Occipital lobe (tissue), 2 donors: ENCODE measurements around the gene HOXB4. TPM values are rescaled to one million over a fixed set of nuclear protein-coding genes. Genes with fewer than 3 reads are reported as not detected.

Source experiments
- DNase-seq: peaks from one replicate; lab custom pipeline; 2025; lab: John Stamatoyannopoulos, UW
- total RNA-seq: library from RNA; depleted of rRNA; stranded (reverse); fragments of >200 nt; gene quantifications from one replicate; pipeline ENCODE4 v1.2.3, GENCODE V29; 2014

HOXB4 gene
- total RNA-seq, 1 donor from 2014 or later = not detected

DNA sequence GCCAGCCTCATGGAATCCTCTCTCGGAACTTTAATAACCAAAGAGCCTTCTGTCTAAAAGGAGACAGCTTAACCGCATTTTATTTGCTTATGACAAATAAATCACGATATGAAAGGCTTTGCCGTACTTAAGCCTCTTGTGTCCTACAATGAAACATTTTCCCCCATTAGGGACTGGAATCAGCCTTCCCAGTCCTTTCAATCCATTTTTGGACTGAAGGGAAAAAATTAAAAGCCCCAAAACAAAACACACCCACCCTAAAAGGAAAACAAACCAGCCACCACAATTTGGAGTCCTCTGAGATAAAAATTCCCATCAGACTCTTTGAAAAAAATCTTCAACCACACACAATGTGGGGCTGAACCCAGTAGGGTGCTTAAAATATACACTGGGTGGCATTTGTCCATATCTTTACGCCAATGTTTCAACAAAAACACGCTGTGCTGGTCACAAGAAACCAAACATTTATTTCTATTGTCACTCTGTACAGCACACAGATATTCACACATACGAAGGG is 3.0 kb downstream of the HOXB4 start:
- DNase-seq = no peak

DNA sequence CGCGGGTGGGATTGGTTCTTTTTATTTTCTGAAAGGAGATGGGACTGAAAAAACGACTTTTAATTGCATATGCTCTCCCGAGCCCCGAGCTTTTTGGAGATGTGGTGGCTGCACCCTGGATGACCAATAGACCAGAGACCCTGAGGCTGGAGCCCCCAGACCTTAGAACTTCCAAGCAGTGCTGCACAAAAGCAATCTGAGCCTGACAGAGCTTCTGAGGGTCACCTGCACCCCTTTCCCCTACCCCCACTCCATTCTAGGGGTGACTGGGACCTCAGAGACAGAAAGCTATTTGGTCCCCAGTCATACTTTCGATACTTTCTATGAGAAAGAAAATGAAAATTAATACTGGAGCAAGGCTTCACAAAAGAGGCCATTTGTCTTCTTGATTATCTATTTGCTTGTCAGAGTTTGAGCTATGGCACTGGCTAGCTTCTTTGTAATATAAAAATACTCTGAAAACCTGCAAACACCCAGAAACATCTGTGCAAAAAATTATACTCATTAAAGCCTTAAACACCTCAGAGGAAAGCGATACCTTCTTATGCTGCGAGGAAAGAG is 3.6 kb downstream of the HOXB4 start:
- DNase-seq = no peak

DNA sequence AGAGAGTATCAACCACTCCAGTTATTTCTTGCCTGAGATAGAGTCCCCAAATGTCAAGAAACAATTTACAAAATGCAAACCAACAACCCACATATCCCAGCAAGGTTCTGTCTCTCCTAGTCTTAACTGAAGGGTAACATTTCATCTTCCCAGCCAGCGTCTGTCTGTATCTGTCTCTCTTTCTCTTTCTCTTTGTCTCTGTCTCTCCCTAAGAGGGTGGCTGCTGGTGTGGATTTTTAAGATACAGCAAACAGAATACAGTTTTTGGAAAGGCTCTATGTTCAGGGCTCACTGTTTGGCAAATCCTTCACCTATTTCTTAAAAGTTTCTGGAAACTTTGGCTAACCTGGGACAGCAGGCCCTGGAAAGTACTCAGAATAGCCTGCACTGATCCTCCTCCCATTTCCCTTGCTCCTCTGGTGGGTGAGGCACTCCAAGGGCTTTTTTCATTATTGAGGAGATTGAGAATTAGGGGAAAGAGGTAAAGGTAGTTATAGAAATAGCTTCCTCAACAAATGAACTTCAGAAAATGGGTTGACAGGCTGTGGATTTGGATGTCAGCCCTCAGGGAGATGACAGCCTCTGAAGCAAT is 6.2 kb downstream of the HOXB4 start:
- DNase-seq = no peak

DNA sequence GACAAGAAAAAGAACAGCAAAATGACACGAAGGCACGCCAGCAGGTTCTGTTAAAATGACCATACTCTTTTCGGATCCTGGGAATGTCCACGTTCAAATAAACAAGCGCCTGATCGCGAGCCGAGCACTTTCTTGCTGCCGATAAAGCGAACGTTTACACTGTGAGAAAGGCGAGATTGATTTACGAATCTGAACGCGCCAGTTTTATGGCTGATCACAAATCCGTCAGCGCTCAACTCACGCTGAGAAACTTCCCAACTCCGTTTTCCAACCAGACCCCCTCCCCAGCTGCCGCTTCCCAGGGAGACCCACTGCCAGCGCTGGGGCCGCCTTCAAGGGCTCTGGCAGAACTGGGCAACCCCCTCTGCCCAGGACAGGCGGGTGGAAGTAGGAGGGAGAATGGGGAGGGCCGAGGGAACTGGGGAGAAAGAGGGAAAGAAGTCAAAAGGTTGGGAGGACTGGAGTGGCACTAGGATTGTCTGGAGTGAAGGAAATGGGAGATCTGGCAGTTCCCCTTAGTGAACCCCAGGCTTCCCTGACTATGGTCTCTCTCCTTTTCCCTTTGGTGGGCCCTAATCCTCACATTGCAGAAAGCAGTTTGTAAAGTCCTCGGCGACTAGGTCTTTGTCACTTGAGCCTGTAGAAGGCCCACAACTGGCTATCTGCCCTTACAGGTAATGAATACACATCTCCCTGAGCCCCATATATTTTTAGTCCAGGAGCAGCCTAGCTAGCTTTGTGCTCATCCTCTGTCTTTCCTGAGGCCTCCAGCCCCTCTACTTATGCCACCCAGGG is 6.9 kb downstream of the HOXB4 start:
- DNase-seq = no peak

DNA sequence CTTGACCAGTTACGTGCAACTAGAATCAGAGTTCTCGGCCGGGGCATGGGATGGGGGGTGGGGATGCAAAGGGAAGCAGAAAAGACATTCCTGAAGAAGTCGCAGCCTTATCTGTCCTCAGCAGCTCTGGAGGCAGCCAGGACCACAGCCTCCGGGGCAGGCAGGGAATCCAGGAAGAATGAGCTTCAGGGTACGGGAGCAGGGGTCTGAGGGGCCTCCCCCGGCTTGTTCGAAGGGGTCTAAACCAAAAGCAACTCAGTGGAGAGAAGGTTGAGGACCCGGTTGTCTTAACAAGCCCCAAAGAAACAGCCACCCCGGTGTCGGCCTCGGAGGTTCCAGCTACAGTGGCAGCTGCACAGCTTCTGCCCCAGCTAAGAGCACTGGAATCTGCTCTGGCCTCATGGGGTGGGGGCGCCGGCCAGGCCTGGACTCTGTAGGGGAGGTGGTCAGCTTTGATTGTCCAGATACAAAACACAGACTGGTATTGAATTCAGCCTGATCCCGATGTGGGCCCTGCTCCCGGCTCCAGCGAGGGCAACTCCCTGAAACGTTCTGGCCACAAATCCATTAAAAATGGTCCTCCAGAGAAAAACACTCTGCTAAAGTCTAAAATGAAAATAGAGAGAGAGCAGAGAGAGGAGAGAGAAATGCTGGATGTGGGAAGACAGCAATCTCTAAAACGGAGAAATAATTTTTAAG is 7.7 kb downstream of the HOXB4 start:
- DNase-seq = no peak

DNA sequence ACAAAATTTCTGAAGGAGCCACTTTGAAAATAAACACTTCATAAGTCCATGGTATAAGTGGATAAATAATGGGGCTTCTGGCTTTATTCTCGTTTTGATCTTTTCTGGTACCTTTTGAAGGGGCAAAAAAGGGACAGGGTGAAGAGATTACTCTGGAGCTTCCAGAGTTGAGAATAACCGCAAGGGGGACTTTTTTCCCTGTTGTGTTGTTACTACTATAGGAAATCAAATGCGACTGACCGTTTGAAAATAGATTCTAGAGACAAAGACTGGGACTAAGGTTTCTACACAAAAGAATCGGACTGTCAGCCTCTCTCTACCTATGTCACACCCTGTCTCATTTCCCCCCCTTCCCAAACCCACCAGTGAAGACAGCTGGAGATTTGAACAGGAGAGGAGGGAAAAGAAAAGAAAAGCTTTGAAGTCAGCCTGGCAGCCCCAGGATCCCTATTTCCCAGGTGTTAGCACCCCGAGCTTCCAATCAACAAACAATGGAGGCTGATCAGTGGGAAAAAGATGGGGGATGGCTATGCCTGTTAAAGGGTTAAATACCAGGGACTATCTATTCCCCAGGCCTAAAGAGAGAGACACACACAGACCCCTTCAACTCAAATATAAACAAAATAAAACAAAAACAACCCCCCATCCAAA is 8.4 kb downstream of the HOXB4 start:
- DNase-seq = no peak

DNA sequence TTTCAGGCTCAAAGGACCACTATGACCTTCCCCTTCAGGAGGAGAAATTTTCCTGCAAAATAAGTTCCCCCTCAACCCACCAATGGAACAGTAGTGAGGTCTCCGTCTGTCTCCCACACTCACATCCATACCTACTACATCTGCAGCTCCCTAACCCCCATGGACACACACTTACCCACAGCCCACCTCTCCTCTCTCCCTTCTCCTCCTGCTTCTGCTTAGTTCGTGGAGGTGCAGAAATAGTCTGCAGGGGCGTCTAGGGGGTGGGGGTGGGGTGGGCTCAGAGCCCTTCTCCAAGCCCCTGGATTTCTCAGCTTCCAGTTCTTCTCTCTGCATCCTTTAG is 8.9 kb downstream of the HOXB4 start:
- DNase-seq = no peak

DNA sequence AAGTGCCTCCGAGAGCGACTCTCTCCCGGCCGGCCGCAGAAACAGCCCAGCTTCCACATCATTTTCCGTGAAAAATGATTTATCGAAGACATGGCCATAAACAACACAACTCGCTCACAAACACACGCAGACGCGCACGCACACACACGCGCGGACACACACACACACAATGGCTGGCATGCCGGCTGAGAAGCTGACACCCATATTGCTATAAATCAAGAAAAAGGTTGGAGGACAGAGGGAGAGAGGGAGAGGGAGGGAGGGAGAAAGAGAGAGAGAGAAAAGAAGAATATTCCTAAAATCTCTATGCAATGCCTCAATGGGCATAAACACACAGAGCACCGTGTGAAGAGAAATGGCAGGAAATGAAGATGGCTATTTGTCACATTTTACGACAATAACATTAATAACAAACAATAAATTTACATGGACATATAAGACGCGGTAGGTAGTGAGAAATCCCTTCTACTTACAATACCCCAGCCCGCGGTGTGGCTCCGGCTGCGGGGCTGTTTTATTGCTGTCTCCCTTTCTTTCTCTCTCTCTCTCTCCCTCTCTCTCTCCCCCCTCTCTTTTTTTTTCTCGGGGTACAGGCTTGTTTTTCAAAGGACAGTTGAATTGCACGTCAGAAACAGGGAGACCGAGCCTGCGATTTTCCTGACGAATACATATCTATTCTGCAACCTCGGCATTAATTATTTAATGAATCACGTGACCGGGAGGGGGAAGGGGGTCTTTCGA is 9.5 kb downstream of the HOXB4 start:
- no peak for DNase-seq

DNA sequence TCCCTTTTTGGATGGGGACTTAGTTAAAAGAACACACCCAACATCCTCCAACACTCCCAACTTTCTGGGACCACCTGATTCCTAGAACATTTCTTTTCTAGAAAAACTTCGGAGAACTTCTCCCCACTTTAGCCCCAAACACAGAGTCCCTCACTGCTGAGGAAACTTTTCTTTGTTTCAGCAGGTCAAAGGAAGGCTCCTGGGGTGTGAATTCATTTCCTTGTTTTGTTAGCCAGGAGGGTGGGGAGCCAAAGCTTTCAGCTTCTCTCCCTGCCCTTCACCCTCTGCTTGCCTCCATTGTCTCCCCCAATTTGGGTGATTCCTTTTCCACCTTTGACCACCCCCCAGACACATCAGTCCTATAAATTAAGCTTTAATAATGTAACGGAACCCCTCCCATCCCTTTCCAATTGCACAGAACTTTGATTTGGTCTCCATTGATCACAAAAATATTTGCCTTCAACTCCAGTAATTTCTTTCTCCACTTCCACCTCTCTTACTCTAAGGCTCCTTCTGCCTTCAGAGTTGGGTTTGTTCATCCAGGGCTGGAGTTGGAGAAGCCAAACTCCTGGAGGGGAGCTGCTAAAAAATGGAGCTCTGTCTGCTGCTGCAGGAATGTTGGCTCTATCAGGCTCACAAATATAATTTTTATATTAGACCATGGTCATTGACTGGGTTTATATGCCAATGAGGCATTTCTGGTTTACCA is 10.3 kb downstream of the HOXB4 start:
- no peak for DNase-seq

DNA sequence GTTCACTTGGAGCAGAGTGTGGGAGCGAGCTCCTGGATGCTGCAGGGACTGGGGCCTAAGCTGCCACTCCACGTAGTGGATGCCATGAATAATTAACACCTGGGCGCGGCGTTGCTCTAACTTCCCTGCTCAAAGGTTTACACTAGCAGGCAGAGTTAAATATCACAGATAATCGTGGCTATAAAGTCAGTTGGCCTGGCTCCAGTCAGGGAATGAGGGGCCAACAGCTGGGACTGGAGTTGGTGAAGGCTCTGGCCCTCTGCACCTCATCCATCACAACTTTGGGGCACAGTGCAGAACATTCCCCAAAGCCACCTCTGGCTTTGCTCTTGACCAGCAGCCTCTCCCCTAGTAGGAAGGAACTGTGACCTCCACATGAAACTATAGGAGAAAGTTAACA is 10.9 kb downstream of the HOXB4 start:
- no peak for DNase-seq

DNA sequence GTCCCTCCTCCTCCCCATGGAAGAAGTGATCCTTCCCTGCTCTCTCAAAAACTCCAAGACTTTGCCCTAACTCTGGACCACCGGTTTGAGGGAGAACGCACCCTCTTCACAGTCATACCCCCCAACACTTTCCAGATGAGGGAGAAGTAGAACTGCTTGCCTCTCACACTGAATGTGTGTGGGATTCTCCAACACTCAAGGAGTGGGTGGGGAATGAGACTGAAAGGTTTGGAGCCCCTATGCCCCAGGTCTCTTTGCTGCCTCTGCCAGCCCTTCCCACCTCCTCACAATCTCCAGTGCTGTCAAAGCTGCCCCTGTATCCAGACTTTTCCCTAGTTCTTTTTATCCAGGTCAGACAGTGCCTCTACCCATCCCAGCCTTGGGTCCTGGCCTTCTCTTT is 11.4 kb downstream of the HOXB4 start:
- DNase-seq = no peak

DNA sequence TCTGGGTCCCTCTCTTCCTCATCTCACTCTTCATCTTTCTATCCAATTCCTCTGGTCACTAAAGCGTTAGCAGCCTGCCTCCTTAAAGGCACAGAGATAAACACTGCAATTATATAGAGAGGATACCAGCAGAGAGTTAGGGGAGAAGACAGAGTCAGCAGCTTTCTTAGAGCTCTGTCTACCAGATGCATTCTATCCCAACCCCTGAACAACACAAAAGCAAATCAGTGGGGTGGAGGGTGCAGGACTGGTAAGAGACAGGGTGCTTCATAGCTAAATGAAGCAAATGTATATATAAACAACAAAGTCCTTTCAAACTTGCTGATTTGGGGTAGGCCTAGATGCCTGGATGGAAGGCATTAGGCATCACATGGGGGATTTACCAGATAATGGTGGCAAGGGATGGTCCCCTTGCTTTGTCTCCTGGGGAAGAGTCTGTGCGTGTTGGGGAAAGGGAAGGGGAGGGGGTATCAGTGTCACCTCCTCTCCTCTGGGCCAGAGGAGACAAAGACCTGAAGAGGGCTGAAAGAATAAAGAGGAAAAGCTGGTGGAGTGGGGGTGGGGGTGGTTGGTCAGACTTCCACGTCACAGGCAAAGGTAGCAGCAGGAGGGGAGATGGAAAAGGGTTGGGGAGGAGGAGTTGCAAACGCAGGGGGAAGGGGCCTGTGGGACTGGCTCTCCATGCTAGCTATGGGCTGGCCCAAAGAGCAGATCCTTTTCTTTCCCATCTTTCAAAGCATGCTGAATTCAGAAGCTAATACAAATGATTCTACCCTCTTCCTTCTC is 12.0 kb downstream of the HOXB4 start:
- DNase-seq = no peak

DNA sequence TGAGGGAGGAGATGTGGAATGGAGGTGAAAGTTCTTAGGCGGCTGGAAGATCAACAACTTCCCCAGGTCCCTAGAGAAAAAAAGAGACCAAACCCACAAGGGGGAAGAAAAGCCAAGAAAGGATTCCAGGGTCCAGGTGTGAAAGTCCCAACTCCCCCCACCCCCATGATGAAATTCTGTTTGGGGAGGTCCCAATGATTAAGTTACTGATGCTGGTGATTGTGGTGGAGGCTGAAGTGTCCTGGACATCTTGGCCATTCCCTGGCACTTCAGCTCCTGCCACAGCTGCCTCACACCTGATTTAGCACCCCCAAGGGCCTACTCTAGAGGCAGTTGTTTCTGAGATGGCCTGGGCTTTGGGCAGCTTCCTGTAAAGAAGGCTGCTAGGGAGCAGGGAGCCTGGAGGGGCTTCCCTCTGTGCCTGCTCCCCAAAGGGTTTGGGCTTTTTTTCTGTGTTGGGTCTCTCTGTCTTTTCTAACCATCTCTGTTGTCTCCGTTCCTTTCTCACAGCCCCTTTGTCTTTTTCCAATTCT is 13.1 kb downstream of the HOXB4 start:
- no peak for DNase-seq

DNA sequence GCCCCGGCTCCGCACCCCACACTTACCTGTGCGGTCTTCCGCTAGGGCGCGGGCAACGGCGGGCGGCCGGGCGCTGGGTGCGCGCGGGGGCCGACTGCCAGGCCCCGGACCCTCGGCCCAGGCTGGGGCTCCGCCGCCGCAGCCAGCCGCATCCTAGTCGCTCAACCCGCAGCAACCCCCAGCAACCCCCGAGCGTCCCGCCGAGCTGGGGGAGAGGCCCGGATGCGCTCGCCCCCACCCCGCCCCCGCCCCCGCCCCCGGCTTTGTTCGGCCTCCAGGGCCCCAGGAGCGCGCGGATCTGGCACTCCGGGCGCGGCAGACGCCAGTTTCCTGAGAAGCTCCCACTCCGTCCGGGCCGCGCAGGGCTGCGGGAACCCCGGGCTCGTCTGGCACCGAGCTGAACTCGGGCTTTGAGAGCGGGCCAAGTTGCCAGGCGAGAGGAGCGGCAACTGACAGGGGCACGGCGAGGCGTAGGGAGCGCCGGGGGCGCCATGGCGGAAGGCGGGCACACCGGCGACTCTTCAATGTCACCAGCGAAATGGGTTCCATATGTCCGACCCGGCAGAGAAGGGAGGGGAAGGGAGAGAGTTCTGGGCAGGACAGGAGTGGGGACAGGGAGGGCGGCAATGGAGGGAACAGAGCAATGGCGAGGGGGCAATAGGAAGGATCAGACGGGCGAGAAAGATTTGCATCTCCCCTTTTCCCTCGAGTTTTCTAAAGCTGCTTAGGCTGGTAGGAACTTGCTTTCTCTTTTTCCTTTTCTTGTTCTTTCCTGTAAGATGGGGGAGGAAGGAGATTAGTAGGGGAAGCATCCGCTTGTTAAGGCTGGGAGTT is 13.7 kb downstream of the HOXB4 start:
- DNase-seq = no peak

DNA sequence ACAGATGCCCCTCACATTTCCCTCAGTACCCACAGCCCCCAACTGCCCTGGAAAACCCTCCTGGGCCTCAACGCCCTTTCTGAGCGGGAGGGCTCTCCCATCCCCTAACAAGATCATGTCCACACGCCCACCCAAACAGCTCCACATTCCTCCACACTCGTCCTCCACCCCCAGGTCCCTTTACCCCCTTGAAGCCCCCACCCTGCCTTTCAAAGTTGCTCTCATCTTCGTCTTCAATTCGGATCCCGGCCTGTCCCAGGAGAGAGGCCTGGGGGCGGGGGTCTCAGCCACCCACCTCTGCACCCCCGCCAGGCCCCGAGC is 14.3 kb downstream of the HOXB4 start:
- DNase-seq = no peak

DNA sequence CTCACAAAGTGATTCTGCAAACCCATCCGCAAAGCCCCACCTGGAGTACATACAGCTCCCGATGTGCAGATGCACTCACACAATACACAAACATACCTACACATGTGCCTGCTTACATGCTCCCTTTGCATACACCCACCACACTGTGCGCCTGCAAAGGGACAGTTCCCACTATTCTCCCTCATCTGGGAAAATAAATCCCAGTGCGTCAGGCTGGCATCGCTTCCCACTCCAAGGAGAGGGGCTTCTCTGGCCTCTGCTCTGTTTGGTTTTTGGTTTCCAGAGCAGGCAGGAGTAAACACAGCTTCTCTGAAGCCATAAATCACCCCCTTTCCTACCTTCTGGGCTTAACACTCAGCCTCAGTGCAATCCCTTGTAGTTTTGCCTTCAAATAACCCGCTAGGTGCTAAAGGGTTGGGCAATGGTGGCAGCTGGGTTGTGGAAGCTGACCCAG is 14.7 kb downstream of the HOXB4 start:
- no peak for DNase-seq

DNA sequence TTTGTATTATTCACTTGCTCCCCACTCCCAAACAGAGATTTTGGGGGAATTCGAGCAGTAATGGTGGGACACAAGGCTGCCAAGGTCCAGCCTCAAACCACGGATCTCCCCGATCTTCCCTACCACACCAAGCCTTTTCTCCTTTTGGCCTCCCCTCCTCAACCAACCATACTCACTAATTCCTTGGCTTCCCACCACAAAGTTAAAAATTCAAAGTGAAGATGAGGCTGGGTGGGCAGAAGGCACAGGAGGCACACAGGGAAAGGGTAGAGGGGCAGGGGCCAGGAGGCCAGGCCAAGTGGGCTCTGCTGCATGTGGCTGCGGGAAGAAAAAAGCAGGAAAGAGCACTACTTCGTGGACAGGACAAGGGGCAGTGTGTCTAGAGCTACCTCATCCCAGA is 15.2 kb downstream of the HOXB4 start:
- no peak for DNase-seq
